Activated T-helper 2 cell treated with anti-CD3 and anti-CD28 coated beads, Interferon-gamma antibody, Interleukin-2, Interleukin-4, amounts not matched to agents 10 μg/mL and 5 μg/mL and 100 μg/mL, durations not matched to agents 14 hours and 24 hours and 36 hours (primary cell): Measurements from ENCODE around the gene LPCAT3. TPM values are rescaled to one million over a fixed set of nuclear protein-coding genes. Genes with fewer than 3 reads are reported as not detected.

ENCODE experiments used
- DNase-seq: peaks from one replicate; pipeline ENCODE4 v3.0.0; 2021; ENCODE audit warnings: low spot score
- H3K27ac Mint-ChIP-seq: one replicate; pipeline ENCODE4 v1.8.0; 2021; ENCODE audit warnings: mixed read lengths
- H3K27me3 Mint-ChIP-seq: one replicate; pipeline ENCODE4 v1.8.0; 2021; ENCODE audit warnings: low read depth, mixed read lengths
- H3K36me3 Mint-ChIP-seq: one replicate; pipeline ENCODE4 v1.8.0; 2021; ENCODE audit warnings: low read depth, mixed read lengths
- H3K4me1 Mint-ChIP-seq: one replicate; pipeline ENCODE4 v1.8.0; 2021; ENCODE audit warnings: low read depth, mixed read lengths
- H3K4me3 Mint-ChIP-seq: one replicate; pipeline ENCODE4 v1.8.0; 2021; ENCODE audit warnings: low read depth, mild to moderate bottlenecking, moderate library complexity, mixed read lengths
- H3K9me3 Mint-ChIP-seq: one replicate; pipeline ENCODE4 v1.8.0; 2021; ENCODE audit warnings: mixed read lengths
- intact Hi-C: fragments of 100-400 bp; cut with micrococcal nuclease; formaldehyde crosslinking; loops from one replicate; pipeline ENCODE4 v1.15.1; 2023
- total RNA-seq: library from RNA; stranded (reverse); gene quantifications from 2 replicates; pipeline ENCODE4 v1.2.3, GENCODE V29; 2022

Gene LPCAT3
- total RNA-seq, 1 donor from 2014 or later, result 30.9 TPM

- H3K27me3 Mint-ChIP-seq, result no peaks in the 10 kb centered on the region
- no peaks in the 10 kb centered on the region for H3K9me3 Mint-ChIP-seq
- H3K4me1 Mint-ChIP-seq, result peaks cover 34% of the 10 kb centered on the region
- DNase-seq, result no peak
- no peak overlapping the region for H3K27ac Mint-ChIP-seq
- intact Hi-C loops, result loop anchor here (5.0 to 10.0 kb wide), 3 partner anchors 76 to 1053 kb away; partner anchors contain the start of genes C1RL and LPCAT3
- H3K36me3 Mint-ChIP-seq, result peaks cover 35% of the 10 kb centered on the region
- H3K4me3 Mint-ChIP-seq, result no peak overlapping the region
These were observed 76.5 kb downstream of the LPCAT3 start for GRCh38 chr12:6941782-6942181.

GRCh38 chr12:6941267-6941666 lies 77.0 kb downstream of the LPCAT3 start:
- Mint-ChIP-seq H3K4me1 (peaks cover 37% of the 10 kb centered on the region), H3K36me3 (peaks cover 39% of the 10 kb centered on the region), H3K27ac (peak overlapping the region; percentile 63), H3K4me3 (no peak overlapping the region), H3K9me3 (no peaks in the 10 kb centered on the region), H3K27me3 (no peaks in the 10 kb centered on the region)
- DNase-seq, result no peak
- intact Hi-C loops, result loop anchor here (5.0 to 10.0 kb wide), 3 partner anchors 76 to 1054 kb away; partner anchors contain the start of genes C1RL and LPCAT3

GRCh38 chr12:6939191-6939540 lies 79.1 kb downstream of the LPCAT3 start:
- intact Hi-C loops, result no loop called here

GRCh38 chr12:6938353-6939190 lies 79.7 kb downstream of the LPCAT3 start:
- peak overlapping the region; percentile 80 for H3K4me3 Mint-ChIP-seq

More at GRCh38 chr12:6939191-6939540, 79.1 kb downstream of the LPCAT3 start:
- no peak for DNase-seq
- Mint-ChIP-seq H3K4me3 (peak overlapping the region; percentile 56), H3K27ac (peak overlapping the region; percentile 51), H3K36me3 (peaks cover 55% of the 10 kb centered on the region), H3K9me3 (no peaks in the 10 kb centered on the region), H3K4me1 (peaks cover 38% of the 10 kb centered on the region), H3K27me3 (no peaks in the 10 kb centered on the region)

GRCh38 chr12:6937481-6938352 lies 80.6 kb downstream of the LPCAT3 start:
- H3K9me3 Mint-ChIP-seq, result no peaks in the 10 kb centered on the region
- H3K4me3 Mint-ChIP-seq, result peak overlapping the region; percentile 80
- peaks cover 66% of the 10 kb centered on the region for H3K36me3 Mint-ChIP-seq
- H3K4me1 Mint-ChIP-seq, result peaks cover 44% of the 10 kb centered on the region
- peak overlapping the region; percentile 95 for H3K27ac Mint-ChIP-seq
- intact Hi-C loops, result loop anchor here (1.0 kb wide), 1 partner anchor 13 kb away; no protein-coding TSS in a partner anchor
- no peaks in the 10 kb centered on the region for H3K27me3 Mint-ChIP-seq
- peak; percentile 93 for DNase-seq

More at GRCh38 chr12:6938353-6939190, 79.7 kb downstream of the LPCAT3 start:
- Mint-ChIP-seq H3K36me3 (peaks cover 60% of the 10 kb centered on the region), H3K27me3 (no peaks in the 10 kb centered on the region), H3K9me3 (no peaks in the 10 kb centered on the region), H3K4me1 (peaks cover 41% of the 10 kb centered on the region), H3K27ac (peak overlapping the region; percentile 95)
- intact Hi-C loops, result loop anchor here (1.0 kb wide), 1 partner anchor 14 kb away; no protein-coding TSS in a partner anchor
- no peak for DNase-seq

GRCh38 chr12:6936636-6937480 lies 81.4 kb downstream of the LPCAT3 start:
- intact Hi-C loops, result no loop called here
- Mint-ChIP-seq H3K9me3 (no peaks in the 10 kb centered on the region), H3K27me3 (no peaks in the 10 kb centered on the region), H3K36me3 (peaks cover 60% of the 10 kb centered on the region), H3K4me1 (peaks cover 48% of the 10 kb centered on the region), H3K27ac (peak overlapping the region; percentile 95), H3K4me3 (peak overlapping the region; percentile 80)
- peak; percentile 65 for DNase-seq

- DNase-seq, result no peak
- Mint-ChIP-seq H3K36me3 (peaks cover 58% of the 10 kb centered on the region), H3K4me3 (peak overlapping the region; percentile 80), H3K27me3 (no peaks in the 10 kb centered on the region), H3K9me3 (no peaks in the 10 kb centered on the region), H3K27ac (peak overlapping the region; percentile 95), H3K4me1 (peaks cover 48% of the 10 kb centered on the region)
- intact Hi-C loops, result no loop called here
These were observed 82.1 kb downstream of the LPCAT3 start for GRCh38 chr12:6936194-6936635.

- peak overlapping the region; percentile 80 for H3K4me3 Mint-ChIP-seq
- H3K9me3 Mint-ChIP-seq, result no peaks in the 10 kb centered on the region
- H3K4me1 Mint-ChIP-seq, result peaks cover 53% of the 10 kb centered on the region
- DNase-seq, result no peak
- intact Hi-C loops, result no loop called here
- no peaks in the 10 kb centered on the region for H3K27me3 Mint-ChIP-seq
- peaks cover 59% of the 10 kb centered on the region for H3K36me3 Mint-ChIP-seq
- H3K27ac Mint-ChIP-seq, result peak overlapping the region; percentile 95
These were observed 82.7 kb downstream of the LPCAT3 start for GRCh38 chr12:6935371-6936193.

GRCh38 chr12:6934110-6934509 lies 84.2 kb downstream of the LPCAT3 start:
- Mint-ChIP-seq H3K9me3 (no peaks in the 10 kb centered on the region), H3K36me3 (peaks cover 48% of the 10 kb centered on the region), H3K4me3 (peak overlapping the region; percentile 6), H3K27ac (peak overlapping the region; percentile 95), H3K4me1 (peaks cover 63% of the 10 kb centered on the region), H3K27me3 (no peaks in the 10 kb centered on the region)
- no peak for DNase-seq
- intact Hi-C loops, result no loop called here

GRCh38 chr12:6932766-6933165 lies 85.5 kb downstream of the LPCAT3 start:
- H3K36me3 Mint-ChIP-seq, result peaks cover 48% of the 10 kb centered on the region
- intact Hi-C loops, result no loop called here
- DNase-seq, result no peak
- H3K4me1 Mint-ChIP-seq, result peaks cover 66% of the 10 kb centered on the region
- H3K9me3 Mint-ChIP-seq, result no peaks in the 10 kb centered on the region
- no peaks in the 10 kb centered on the region for H3K27me3 Mint-ChIP-seq
- peak overlapping the region; percentile 35 for H3K4me3 Mint-ChIP-seq
- peak overlapping the region; percentile 70 for H3K27ac Mint-ChIP-seq
